Natural killer cell (primary cell): ENCODE data around the gene RELCH. TPM values are rescaled to one million over a fixed set of nuclear protein-coding genes. Genes with fewer than 3 reads are reported as not detected.

Experiments
- ATAC-seq, 3 donors: fragments of 150-1000 bp in 2 of 3; fragments of 200-7000 bp in 1 of 3; cut with Tn5 transposase; 1 replicate in 1 of 3; 2 replicates in 2 of 3; pipeline ENCODE4 v1.10.0; 2021; ENCODE audit warnings: mild to moderate bottlenecking in 2 of 3, moderate library complexity in 2 of 3
- DNase-seq, 2 donors: peaks; one replicate each; pipeline versions ENCODE4 v3.0.0 to v3.0.0-alpha.2; 2013 to 2021; ENCODE audit warnings: mixed read lengths in 1 of 2
- H3K27ac ChIP-seq: one replicate; pipeline ENCODE4 v1.5.1; 2013; ENCODE audit warnings: mild to moderate bottlenecking, low read length
- H3K27me3 ChIP-seq: one replicate; pipeline ENCODE4 v1.6.1; 2013; ENCODE audit warnings: low read length; ENCODE audit not compliant: control insufficient read depth, insufficient read depth
- H3K36me3 ChIP-seq: one replicate; pipeline ENCODE4 v1.6.1; 2013; ENCODE audit warnings: low read length; ENCODE audit not compliant: control insufficient read depth, insufficient read depth
- H3K4me1 ChIP-seq: one replicate; pipeline ENCODE4 v1.6.1; 2013; ENCODE audit warnings: low read length; ENCODE audit not compliant: control insufficient read depth, insufficient read depth
- H3K4me3 ChIP-seq: one replicate; pipeline ENCODE4 v1.5.1; 2013; ENCODE audit warnings: low read length
- H3K9me3 ChIP-seq: one replicate; pipeline ENCODE4 v1.6.1; 2013; ENCODE audit warnings: low read length; ENCODE audit not compliant: control insufficient read depth, insufficient read depth
- H3K27ac Mint-ChIP-seq, 2 donors: one replicate each; pipeline ENCODE4 v1.8.0; 2022; ENCODE audit warnings: mild to moderate bottlenecking in 2 of 2, mixed read lengths in 2 of 2, moderate library complexity in 1 of 2
- H3K27me3 Mint-ChIP-seq, 2 donors: one replicate each; pipeline ENCODE4 v1.8.0; 2022; ENCODE audit warnings: low read depth in 2 of 2, mixed read lengths in 2 of 2
- H3K36me3 Mint-ChIP-seq: one replicate; pipeline ENCODE4 v1.8.0; 2022; ENCODE audit warnings: mixed read lengths
- H3K4me1 Mint-ChIP-seq, 2 donors: one replicate each; pipeline ENCODE4 v1.8.0; 2022; ENCODE audit warnings: mixed read lengths in 2 of 2
- H3K4me3 Mint-ChIP-seq: one replicate; pipeline ENCODE4 v1.8.0; 2022; ENCODE audit warnings: mild to moderate bottlenecking, moderate library complexity, mixed read lengths
- H3K9me3 Mint-ChIP-seq, 2 donors: one replicate each; pipeline ENCODE4 v1.8.0; 2022; ENCODE audit warnings: mixed read lengths in 2 of 2
- CTCF ChIP-seq: fragments of 200-600 bp; IDR thresholded peaks from one replicate; pipeline ENCODE4 v1.8.0; 2022; ENCODE audit warnings: antibody characterized with exemption
- WGBS: methylation state at CpG from one replicate; pipeline ENCODE4 v1.1.7; 2013; ENCODE audit warnings: missing lambda C conversion rate; ENCODE audit not compliant: insufficient coverage; 5-methylcytosine and 5-hydroxymethylcytosine counted together
- intact Hi-C: fragments of 100-400 bp; cut with micrococcal nuclease; formaldehyde crosslinking; loops from one replicate; pipeline ENCODE4 v1.14.2; 2022
- total RNA-seq, 4 donors: library from RNA; stranded (reverse); fragments of 120-200 nt in 1 of 4; gene quantifications; one replicate each; pipeline versions ENCODE4 v1.2.3 to v1.2.4, GENCODE V29; 2013 to 2022

The RELCH gene
- total RNA-seq, 3 donors from 2014 or later (not counting 1 experiment from before 2014, with no cell fraction given), result 60.1 to 69.9 (median 63.9) TPM

DNA sequence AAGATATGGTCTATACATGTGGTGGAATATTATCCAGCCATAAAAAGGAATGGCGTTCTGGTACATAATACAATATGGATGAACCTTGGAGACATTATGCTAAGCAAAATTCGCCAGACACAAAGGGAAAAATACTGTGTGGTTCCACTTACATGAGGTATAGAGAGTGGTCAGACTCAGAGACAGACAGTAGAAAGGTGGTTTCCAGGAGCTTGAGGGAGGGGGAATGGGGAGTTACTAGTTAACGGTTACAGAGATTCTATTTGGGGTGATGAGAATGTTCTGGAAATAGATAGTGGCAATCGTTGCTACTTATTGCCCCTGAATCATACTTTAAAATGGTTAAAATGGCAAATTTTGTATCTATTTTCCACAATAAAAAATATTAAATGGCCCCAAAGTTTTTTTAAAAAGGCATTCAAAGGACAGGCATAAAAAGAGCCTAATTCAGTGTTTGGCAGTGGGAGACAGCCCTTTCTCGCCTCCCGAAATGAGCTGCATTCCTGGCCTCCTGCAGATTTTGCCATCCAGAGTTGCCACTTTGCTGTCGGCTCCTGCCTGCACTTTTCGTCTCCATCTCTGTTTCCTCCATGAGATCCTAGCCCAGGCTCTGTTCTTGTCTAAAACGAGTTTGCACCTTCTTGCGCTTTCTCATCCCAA lies 151.5 kb downstream of the RELCH start:
- no peak for TF ChIP-seq CTCF
- H3K27ac Mint-ChIP-seq, result no peak overlapping the region

DNA sequence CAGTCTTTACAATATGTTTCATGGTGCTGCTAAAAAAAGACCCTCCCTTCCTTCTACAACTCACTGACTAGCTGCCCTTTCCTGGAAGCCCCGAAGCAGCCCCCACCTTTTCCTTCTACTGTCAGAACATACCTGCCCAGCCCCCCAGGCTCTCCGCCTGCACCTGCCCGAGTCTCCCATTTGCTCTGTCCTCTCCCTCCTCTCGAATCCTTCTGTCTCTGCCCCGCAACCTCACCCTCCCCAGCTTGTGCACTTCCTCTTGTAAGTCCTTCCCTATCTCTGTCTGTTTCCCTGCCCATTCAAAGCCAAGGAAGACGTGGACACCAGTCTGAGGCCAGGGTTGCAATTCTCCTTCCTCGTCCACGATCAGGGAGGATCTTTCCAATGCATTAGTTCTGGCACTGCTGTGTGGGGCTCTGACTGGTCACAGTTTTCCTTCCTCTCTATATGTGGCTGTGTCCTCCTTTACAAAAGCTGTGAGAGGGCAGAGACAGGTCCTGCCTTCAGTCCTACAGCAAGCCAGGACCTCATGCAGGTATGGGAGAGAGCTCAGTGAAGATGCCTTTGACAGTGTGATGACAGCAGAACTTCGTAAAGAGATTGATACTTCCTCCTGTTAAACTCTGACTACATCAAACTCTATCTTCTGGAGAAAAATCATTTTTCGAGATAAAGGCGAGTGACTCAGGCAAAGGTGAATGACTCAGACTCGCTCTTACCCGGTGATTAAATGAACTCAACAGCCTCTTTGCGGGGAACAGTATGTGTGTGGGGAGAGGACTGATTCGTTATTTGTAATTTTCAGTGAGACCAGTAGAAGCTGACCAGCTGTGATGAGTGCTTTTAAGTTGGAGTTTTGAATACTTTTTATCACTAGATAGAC lies 152.3 kb downstream of the RELCH start:
- Histone ChIP-seq H3K27me3 (no peaks in the 10 kb centered on the region), H3K36me3 (no peaks in the 10 kb centered on the region), H3K27ac (no peak overlapping the region), H3K4me3 (no peak overlapping the region), H3K9me3 (no peaks in the 10 kb centered on the region), H3K4me1 (peaks cover 6% of the 10 kb centered on the region)
- H3K4me1 Mint-ChIP-seq, result no peaks in the 10 kb centered on the region
- no peak overlapping the region for H3K27ac Mint-ChIP-seq
- no peak overlapping the region for H3K4me3 Mint-ChIP-seq
- no peak for TF ChIP-seq CTCF
- no peaks in the 10 kb centered on the region for H3K9me3 Mint-ChIP-seq
- H3K36me3 Mint-ChIP-seq, result no peaks in the 10 kb centered on the region
- 78% methylated on average over 14 of the region's 15 CpGs for WGBS
- no peak for DNase-seq
- no peaks in the 10 kb centered on the region for H3K27me3 Mint-ChIP-seq
- ATAC-seq, result no peak
- intact Hi-C loops, result no loop called here

More for the DNA sequence above, 151.5 kb downstream of the RELCH start:
- Mint-ChIP-seq H3K36me3 (no peaks in the 10 kb centered on the region), H3K4me3 (no peak overlapping the region), H3K9me3 (no peaks in the 10 kb centered on the region), H3K4me1 (no peaks in the 10 kb centered on the region), H3K27me3 (no peaks in the 10 kb centered on the region)
- Histone ChIP-seq H3K4me3 (no peak overlapping the region), H3K36me3 (no peaks in the 10 kb centered on the region), H3K4me1 (peaks cover 13% of the 10 kb centered on the region), H3K9me3 (no peaks in the 10 kb centered on the region), H3K27me3 (no peaks in the 10 kb centered on the region), H3K27ac (no peak overlapping the region)
- intact Hi-C loops, result no loop called here
- 84% methylated on average over 9 of the region's 10 CpGs for WGBS
- ATAC-seq, result no peak
- DNase-seq, result no peak

GRCh38 chr18:62340996-62341395 lies 153.9 kb downstream of the RELCH start:
- ATAC-seq, result no peak

More at GRCh38 chr18:62340996-62341395, 153.9 kb downstream of the RELCH start:
- H3K9me3 Mint-ChIP-seq, result no peaks in the 10 kb centered on the region
- Histone ChIP-seq H3K4me3 (no peak overlapping the region), H3K36me3 (no peaks in the 10 kb centered on the region), H3K27me3 (no peaks in the 10 kb centered on the region), H3K9me3 (no peaks in the 10 kb centered on the region), H3K27ac (no peak overlapping the region), H3K4me1 (peaks cover 6% of the 10 kb centered on the region)
- TF ChIP-seq CTCF, result no peak
- no peak overlapping the region for H3K27ac Mint-ChIP-seq
- peaks cover 0 to 7% of the 10 kb centered on the region in 2 donors for H3K27me3 Mint-ChIP-seq
- no peak overlapping the region for H3K4me3 Mint-ChIP-seq
- DNase-seq, result no peak
- no peaks in the 10 kb centered on the region for H3K36me3 Mint-ChIP-seq
- peaks cover 0 to 7% of the 10 kb centered on the region in 2 donors for H3K4me1 Mint-ChIP-seq
- intact Hi-C loops, result no loop called here
- WGBS, result 90% methylated on average over 9 of the region's 9 CpGs
